Liver (tissue), 3 donors: ENCODE results near the gene RERE.

Source experiments
- CTCF ChIP-seq: fragments of 150-350 bp; IDR thresholded peaks from 2 replicates; pipeline ENCODE4 v1.5.1; 2017; ENCODE audit warnings: improper control_type of control experiment, low read depth, low read length; ENCODE audit not compliant: missing input control
- GABPA ChIP-seq, 2 donors: IDR thresholded peaks in 1 of 2; conservative IDR thresholded peaks in 1 of 2; 2 replicates each; pipeline ENCODE4 v1.6.1; 2016; ENCODE audit warnings: antibody characterized with exemption in 2 of 2, mild to moderate bottlenecking in 1 of 2, moderate library complexity in 1 of 2
- donor health status: healthy.
- donor health status: healthy.

- TF ChIP-seq CTCF (no peak), GABPA (IDR thresholded peaks at IDR 0.05 in 1 of 2, conservative IDR thresholded peaks at IDR 0.05 in 1 of 2) (no peak)
Measured at GRCh38 chr1:8388732-8389562, 428.5 kb downstream of the RERE start.
